Activated CD8-positive, alpha-beta memory T cell treated with anti-CD3 and anti-CD28 coated beads for 24 hours (primary cell): ENCODE results near the gene NMNAT2.
A peak's percentile ranks its signal among the peaks of the same experiment; 100 is the strongest.
"Not testable (repeated sequence)": the region's sequence is repeated elsewhere in the genome, so short reads cannot be mapped to it uniquely, and the experiment has no call there.

Experiments used
- DNase-seq: peaks from one replicate; pipeline ENCODE4 v3.0.0-alpha.2; 2020

The NMNAT2 gene

GRCh38 chr1:183416850-183417771 is 1.1 kb downstream of the NMNAT2 start:
- DNase-seq = peak; percentile 67

- no peak for DNase-seq
Measured at GRCh38 chr1:183414365-183414764, 3.8 kb downstream of the NMNAT2 start.

GRCh38 chr1:183411091-183411490 is 7.1 kb downstream of the NMNAT2 start:
- no peak for DNase-seq

GRCh38 chr1:183407961-183408360 is 10.2 kb downstream of the NMNAT2 start:
- no peak for DNase-seq

GRCh38 chr1:183407474-183407873 is 10.7 kb downstream of the NMNAT2 start:
- no peak for DNase-seq

- no peak for DNase-seq
Measured at GRCh38 chr1:183404476-183404875, 13.7 kb downstream of the NMNAT2 start.

GRCh38 chr1:183403498-183403897 is 14.7 kb downstream of the NMNAT2 start:
- DNase-seq = no peak

- not testable (repeated sequence) for DNase-seq
Measured at GRCh38 chr1:183401565-183401964, 16.6 kb downstream of the NMNAT2 start.

- DNase-seq = no peak
Measured at GRCh38 chr1:183394435-183394834, 23.7 kb downstream of the NMNAT2 start.

- DNase-seq = no peak
Measured at GRCh38 chr1:183391863-183392262, 26.3 kb downstream of the NMNAT2 start.

- no peak for DNase-seq
Measured at GRCh38 chr1:183390561-183390960, 27.6 kb downstream of the NMNAT2 start.

- DNase-seq = no peak
Measured at GRCh38 chr1:183388735-183389134, 29.4 kb downstream of the NMNAT2 start.

GRCh38 chr1:183385340-183386144 is 32.6 kb downstream of the NMNAT2 start:
- no peak for DNase-seq

- DNase-seq = no peak
Measured at GRCh38 chr1:183379951-183380350, 38.2 kb downstream of the NMNAT2 start.

GRCh38 chr1:183375381-183375780 is 42.8 kb downstream of the NMNAT2 start:
- DNase-seq = no peak

- DNase-seq = no peak
Measured at GRCh38 chr1:183374825-183375224, 43.4 kb downstream of the NMNAT2 start.

- DNase-seq = no peak
Measured at GRCh38 chr1:183372586-183373230, 45.5 kb downstream of the NMNAT2 start.

- DNase-seq = no peak
Measured at GRCh38 chr1:183370399-183371058, 47.7 kb downstream of the NMNAT2 start.

- no peak for DNase-seq
Measured at GRCh38 chr1:183368213-183369108, 49.7 kb downstream of the NMNAT2 start.

GRCh38 chr1:183366116-183366515 is 52.1 kb downstream of the NMNAT2 start:
- no peak for DNase-seq

GRCh38 chr1:183365676-183366075 is 52.5 kb downstream of the NMNAT2 start:
- no peak for DNase-seq

- DNase-seq = no peak
Measured at GRCh38 chr1:183365093-183365492, 53.1 kb downstream of the NMNAT2 start.
